SK-N-SH treated with all-trans-retinoic acid at 6 μM for 48 hours (cell line): ENCODE results near the gene RNPEP.

Experiments used
- ATAC-seq: fragments of 200-7000 bp; cut with Tn5 transposase; 3 replicates; pipeline ENCODE4 v1.9.1; 2020; ENCODE audit warnings: mild to moderate bottlenecking, moderate library complexity
- ARNTL ChIP-seq: fragments of 450-650 bp; formaldehyde crosslinking; IDR thresholded peaks from 2 replicates; pipeline ENCODE4 v1.5.0; 2020; ENCODE audit warnings: low read depth, mild to moderate bottlenecking, moderate library complexity, borderline replicate concordance
- BACH2 ChIP-seq: fragments of 250-450 bp; sonication (Bioruptor Pico); IDR thresholded peaks from 2 replicates; pipeline ENCODE4 v1.9.0; 2021; ENCODE audit warnings: mild to moderate bottlenecking, borderline replicate concordance
- CSDC2 ChIP-seq: fragments of 250-450 bp; sonication (Bioruptor Pico); IDR thresholded peaks from 2 replicates; pipeline ENCODE4 v1.5.0; 2020; ENCODE audit warnings: mild to moderate bottlenecking, moderate library complexity
- ESRRG ChIP-seq: fragments of 250-450 bp; sonication (Bioruptor Pico); IDR thresholded peaks from 2 replicates; pipeline ENCODE4 v1.6.1; 2021; ENCODE audit warnings: mild to moderate bottlenecking
- GLIS3 ChIP-seq: fragments of 250-450 bp; sonication (Bioruptor Pico); IDR thresholded peaks from 2 replicates; pipeline ENCODE4 v1.5.0; 2020; ENCODE audit warnings: mild to moderate bottlenecking, moderate library complexity
- ISL1 ChIP-seq: fragments of 250-450 bp; sonication (Bioruptor Pico); IDR thresholded peaks from 2 replicates; pipeline ENCODE4 v2.1.2; 2022; ENCODE audit warnings: mild to moderate bottlenecking, moderate library complexity
- OSR1 ChIP-seq: fragments of 250-450 bp; sonication (Bioruptor Pico); IDR thresholded peaks from 2 replicates; pipeline ENCODE4 v1.8.0; 2022; ENCODE audit warnings: moderate library complexity, mild to moderate bottlenecking, inconsistent platforms
- PPARA ChIP-seq: fragments of 250-450 bp; sonication (Bioruptor Pico); IDR thresholded peaks from 2 replicates; pipeline ENCODE4 v1.5.0; 2020; ENCODE audit warnings: mild to moderate bottlenecking, borderline replicate concordance
- RARB ChIP-seq: fragments of 250-450 bp; sonication (Bioruptor Pico); IDR thresholded peaks from 2 replicates; pipeline ENCODE4 v1.8.0; 2021; ENCODE audit warnings: mild to moderate bottlenecking, moderate library complexity
- SNAI2 ChIP-seq: fragments of 250-450 bp; sonication (Bioruptor Pico); IDR thresholded peaks from 2 replicates; pipeline ENCODE4 v1.5.0; 2020; ENCODE audit warnings: mild to moderate bottlenecking, moderate library complexity
- TCF4 ChIP-seq: fragments of 250-450 bp; sonication (Bioruptor Pico); IDR thresholded peaks from 2 replicates; pipeline ENCODE4 v1.8.0; 2021; ENCODE audit warnings: mild to moderate bottlenecking, moderate library complexity, borderline replicate concordance
- TOX ChIP-seq: fragments of 250-450 bp; sonication (Bioruptor Pico); IDR thresholded peaks from 2 replicates; pipeline ENCODE4 v1.8.0; 2021; ENCODE audit warnings: mild to moderate bottlenecking, moderate library complexity, borderline replicate concordance
- ZC3H10 ChIP-seq: fragments of 250-450 bp; sonication (Bioruptor Pico); IDR thresholded peaks from 2 replicates; pipeline ENCODE4 v1.5.1; 2021; ENCODE audit warnings: mild to moderate bottlenecking, moderate library complexity
- ZFP3 ChIP-seq: fragments of 250-450 bp; sonication (Bioruptor Pico); IDR thresholded peaks from 2 replicates; pipeline ENCODE4 v1.5.0; 2020; ENCODE audit warnings: mild to moderate bottlenecking, moderate library complexity
- ZFP30 ChIP-seq: fragments of 450-650 bp; formaldehyde crosslinking; IDR thresholded peaks from 2 replicates; pipeline ENCODE4 v1.5.0; 2022; ENCODE audit warnings: mild to moderate bottlenecking, moderate library complexity
- ZNF565 ChIP-seq: fragments of 450-650 bp; formaldehyde crosslinking; conservative IDR thresholded peaks from 2 replicates; pipeline ENCODE4 v1.5.0; 2020; ENCODE audit warnings: low read depth, mild to moderate bottlenecking, moderate library complexity
- ZNF70 ChIP-seq: fragments of 450-650 bp; formaldehyde crosslinking; IDR thresholded peaks from 2 replicates; pipeline ENCODE4 v1.5.0; 2020; ENCODE audit warnings: mild to moderate bottlenecking, moderate library complexity
- ZNF8 ChIP-seq: fragments of 450-650 bp; formaldehyde crosslinking; IDR thresholded peaks from 2 replicates; pipeline ENCODE4 v1.5.0; 2020; ENCODE audit warnings: mild to moderate bottlenecking, moderate library complexity
- TF ChIP-seq, protein P1 (sequence below): fragments of 250-450 bp; sonication (Bioruptor Pico); IDR thresholded peaks from 2 replicates; pipeline ENCODE4 v1.8.0; 2021; ENCODE audit warnings: low read depth, mild to moderate bottlenecking, moderate library complexity, borderline replicate concordance
- TF ChIP-seq, protein P2 (sequence below): fragments of 250-450 bp; sonication (Bioruptor Pico); IDR thresholded peaks from 2 replicates; pipeline ENCODE4 v1.5.0; 2020; ENCODE audit warnings: mild to moderate bottlenecking, moderate library complexity
- TF ChIP-seq, protein P3 (sequence below): fragments of 250-450 bp; sonication (Bioruptor Pico); IDR thresholded peaks from 2 replicates; pipeline ENCODE4 v1.8.0; 2020; ENCODE audit warnings: mild to moderate bottlenecking, moderate library complexity, borderline replicate concordance

Gene RNPEP

DNA sequence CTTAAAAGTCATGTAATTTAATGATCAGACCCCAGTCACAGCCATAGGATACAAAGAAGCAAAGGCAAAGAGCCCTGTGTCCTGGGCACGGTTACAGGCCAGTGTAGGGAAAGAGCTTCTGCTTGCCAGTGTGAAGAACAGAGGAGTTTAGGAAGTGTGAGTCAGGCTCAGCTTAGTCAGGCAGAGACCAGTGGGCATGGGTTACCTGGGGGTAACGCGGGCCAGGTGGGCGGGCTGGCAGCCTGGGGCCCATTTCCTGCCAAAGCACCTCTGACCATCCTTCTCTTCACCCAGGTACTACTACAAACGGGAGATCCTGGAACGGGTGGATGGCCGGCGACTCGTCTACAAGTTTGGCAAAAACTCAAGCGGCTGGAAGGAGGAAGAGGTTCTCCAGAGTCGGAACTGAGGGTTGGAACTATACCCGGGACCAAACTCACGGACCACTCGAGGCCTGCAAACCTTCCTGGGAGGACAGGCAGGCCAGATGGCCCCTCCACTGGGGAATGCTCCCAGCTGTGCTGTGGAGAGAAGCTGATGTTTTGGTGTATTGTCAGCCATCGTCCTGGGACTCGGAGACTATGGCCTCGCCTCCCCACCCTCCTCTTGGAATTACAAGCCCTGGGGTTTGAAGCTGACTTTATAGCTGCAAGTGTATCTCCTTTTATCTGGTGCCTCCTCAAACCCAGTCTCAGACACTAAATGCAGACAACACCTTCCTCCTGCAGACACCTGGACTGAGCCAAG lies 32.6 kb downstream of the RNPEP start (continued):
- TF ChIP-seq, protein P1, sequence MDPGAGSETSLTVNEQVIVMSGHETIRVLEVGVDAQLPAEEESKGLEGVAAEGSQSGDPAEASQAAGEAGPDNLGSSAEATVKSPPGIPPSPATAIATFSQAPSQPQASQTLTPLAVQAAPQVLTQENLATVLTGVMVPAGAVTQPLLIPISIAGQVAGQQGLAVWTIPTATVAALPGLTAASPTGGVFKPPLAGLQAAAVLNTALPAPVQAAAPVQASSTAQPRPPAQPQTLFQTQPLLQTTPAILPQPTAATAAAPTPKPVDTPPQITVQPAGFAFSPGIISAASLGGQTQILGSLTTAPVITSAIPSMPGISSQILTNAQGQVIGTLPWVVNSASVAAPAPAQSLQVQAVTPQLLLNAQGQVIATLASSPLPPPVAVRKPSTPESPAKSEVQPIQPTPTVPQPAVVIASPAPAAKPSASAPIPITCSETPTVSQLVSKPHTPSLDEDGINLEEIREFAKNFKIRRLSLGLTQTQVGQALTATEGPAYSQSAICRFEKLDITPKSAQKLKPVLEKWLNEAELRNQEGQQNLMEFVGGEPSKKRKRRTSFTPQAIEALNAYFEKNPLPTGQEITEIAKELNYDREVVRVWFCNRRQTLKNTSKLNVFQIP: no peak
- TF ChIP-seq TOX (CRISPR knock-in tag) (no peak), SNAI2 (CRISPR knock-in tag) (no peak)

DNA sequence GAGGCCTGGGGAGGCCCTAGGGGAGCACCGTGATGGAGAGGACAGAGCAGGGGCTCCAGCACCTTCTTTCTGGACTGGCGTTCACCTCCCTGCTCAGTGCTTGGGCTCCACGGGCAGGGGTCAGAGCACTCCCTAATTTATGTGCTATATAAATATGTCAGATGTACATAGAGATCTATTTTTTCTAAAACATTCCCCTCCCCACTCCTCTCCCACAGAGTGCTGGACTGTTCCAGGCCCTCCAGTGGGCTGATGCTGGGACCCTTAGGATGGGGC lies 33.2 kb downstream of the RNPEP start:
- TF ChIP-seq, protein P2, sequence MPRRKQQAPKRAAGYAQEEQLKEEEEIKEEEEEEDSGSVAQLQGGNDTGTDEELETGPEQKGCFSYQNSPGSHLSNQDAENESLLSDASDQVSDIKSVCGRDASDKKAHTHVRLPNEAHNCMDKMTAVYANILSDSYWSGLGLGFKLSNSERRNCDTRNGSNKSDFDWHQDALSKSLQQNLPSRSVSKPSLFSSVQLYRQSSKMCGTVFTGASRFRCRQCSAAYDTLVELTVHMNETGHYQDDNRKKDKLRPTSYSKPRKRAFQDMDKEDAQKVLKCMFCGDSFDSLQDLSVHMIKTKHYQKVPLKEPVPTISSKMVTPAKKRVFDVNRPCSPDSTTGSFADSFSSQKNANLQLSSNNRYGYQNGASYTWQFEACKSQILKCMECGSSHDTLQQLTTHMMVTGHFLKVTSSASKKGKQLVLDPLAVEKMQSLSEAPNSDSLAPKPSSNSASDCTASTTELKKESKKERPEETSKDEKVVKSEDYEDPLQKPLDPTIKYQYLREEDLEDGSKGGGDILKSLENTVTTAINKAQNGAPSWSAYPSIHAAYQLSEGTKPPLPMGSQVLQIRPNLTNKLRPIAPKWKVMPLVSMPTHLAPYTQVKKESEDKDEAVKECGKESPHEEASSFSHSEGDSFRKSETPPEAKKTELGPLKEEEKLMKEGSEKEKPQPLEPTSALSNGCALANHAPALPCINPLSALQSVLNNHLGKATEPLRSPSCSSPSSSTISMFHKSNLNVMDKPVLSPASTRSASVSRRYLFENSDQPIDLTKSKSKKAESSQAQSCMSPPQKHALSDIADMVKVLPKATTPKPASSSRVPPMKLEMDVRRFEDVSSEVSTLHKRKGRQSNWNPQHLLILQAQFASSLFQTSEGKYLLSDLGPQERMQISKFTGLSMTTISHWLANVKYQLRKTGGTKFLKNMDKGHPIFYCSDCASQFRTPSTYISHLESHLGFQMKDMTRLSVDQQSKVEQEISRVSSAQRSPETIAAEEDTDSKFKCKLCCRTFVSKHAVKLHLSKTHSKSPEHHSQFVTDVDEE: no peak
- ATAC-seq: no peak

DNA sequence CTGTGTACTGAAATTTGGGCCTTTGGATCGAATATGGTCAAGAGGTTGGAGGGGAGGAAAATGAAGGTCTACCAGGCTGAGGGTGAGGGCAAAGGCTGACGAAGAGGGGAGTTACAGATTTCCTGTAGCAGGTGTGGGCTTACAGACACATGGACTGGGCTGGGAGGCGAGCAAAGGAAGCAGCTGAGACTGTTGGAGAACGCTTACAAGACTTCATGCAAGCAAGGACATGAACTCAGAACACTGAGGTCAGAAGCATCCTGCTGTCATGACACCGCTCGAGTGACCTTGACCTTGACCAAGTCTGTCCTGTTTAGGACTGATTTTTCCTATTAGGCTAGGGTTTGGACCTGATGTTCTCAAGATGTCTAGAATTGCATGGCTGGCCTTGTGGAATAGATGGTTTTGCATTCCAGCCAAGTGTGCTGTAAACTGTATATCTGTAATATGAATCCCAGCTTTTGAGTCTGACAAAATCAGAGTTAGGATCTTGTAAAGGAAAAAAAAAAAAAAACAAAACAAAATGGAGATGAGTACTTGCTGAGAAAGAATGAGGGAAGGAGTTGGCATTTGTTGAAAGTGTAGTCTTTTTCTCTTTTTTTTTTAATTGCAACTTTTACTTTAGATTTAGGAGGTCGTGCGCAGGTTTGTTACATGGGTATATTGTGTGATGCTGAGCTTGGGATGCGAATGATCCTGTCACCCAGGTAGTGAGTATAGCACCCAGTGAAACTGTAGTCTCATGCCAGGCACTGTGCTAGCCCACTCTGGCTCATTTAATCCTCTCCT lies 33.8 kb downstream of the RNPEP start:
- ATAC-seq: peak; percentile 72
- no peak for TF ChIP-seq BACH2 (CRISPR knock-in tag)
- TF ChIP-seq, protein P2: no peak
- TF ChIP-seq OSR1 (CRISPR knock-in tag): no peak
- TF ChIP-seq, protein P3, sequence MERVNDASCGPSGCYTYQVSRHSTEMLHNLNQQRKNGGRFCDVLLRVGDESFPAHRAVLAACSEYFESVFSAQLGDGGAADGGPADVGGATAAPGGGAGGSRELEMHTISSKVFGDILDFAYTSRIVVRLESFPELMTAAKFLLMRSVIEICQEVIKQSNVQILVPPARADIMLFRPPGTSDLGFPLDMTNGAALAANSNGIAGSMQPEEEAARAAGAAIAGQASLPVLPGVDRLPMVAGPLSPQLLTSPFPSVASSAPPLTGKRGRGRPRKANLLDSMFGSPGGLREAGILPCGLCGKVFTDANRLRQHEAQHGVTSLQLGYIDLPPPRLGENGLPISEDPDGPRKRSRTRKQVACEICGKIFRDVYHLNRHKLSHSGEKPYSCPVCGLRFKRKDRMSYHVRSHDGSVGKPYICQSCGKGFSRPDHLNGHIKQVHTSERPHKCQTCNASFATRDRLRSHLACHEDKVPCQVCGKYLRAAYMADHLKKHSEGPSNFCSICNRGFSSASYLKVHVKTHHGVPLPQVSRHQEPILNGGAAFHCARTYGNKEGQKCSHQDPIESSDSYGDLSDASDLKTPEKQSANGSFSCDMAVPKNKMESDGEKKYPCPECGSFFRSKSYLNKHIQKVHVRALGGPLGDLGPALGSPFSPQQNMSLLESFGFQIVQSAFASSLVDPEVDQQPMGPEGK (CRISPR knock-in tag): no peak
- TF ChIP-seq ZNF565 (CRISPR knock-in tag): no peak
- TF ChIP-seq TOX (CRISPR knock-in tag): no peak
- no peak for TF ChIP-seq RARB
- no peak for TF ChIP-seq TCF4 (CRISPR knock-in tag)
- TF ChIP-seq PPARA: no peak
- TF ChIP-seq GLIS3 (CRISPR knock-in tag): no peak
- no peak for TF ChIP-seq ZNF70 (CRISPR knock-in tag)
- no peak for TF ChIP-seq ZNF8 (CRISPR knock-in tag)
- TF ChIP-seq ARNTL (CRISPR knock-in tag): no peak
- no peak for TF ChIP-seq ZC3H10 (CRISPR knock-in tag)
- no peak for TF ChIP-seq ZFP3 (CRISPR knock-in tag)
- no peak for TF ChIP-seq CSDC2 (CRISPR knock-in tag)
- no peak for TF ChIP-seq ISL1 (CRISPR knock-in tag)
- no peak for TF ChIP-seq ESRRG (CRISPR knock-in tag)
- TF ChIP-seq ZFP30: no peak
- TF ChIP-seq, protein P1: no peak
- TF ChIP-seq, all 23 proteins: peak for 0
